Psoas muscle (tissue), 8 donors: ENCODE results near the gene FGF9. TPM values are rescaled to one million over a fixed set of nuclear protein-coding genes. Genes with fewer than 3 reads are reported as not detected.

Source experiments
- ATAC-seq, 4 donors: fragments of 200-7000 bp; cut with Tn5 transposase; one replicate each; pipeline ENCODE4 v1.9.1; 2020; ENCODE audit warnings: moderate library complexity in 3 of 4, mild to moderate bottlenecking in 2 of 4
- DNase-seq, 2 donors: peaks; one replicate each; pipeline ENCODE4 v3.0.0-alpha.2; 2020
- H3K27ac ChIP-seq: fragments of 200-600 bp; one replicate; pipeline ENCODE4 v1.8.0; 2022
- H3K27me3 ChIP-seq, 3 donors: fragments of 200-600 bp in 1 of 3; one replicate each; pipeline versions ENCODE4 v1.6.1 to v1.8.0; 2013 to 2022; ENCODE audit warnings: low read length in 2 of 3, mild to moderate bottlenecking in 2 of 3, moderate library complexity in 1 of 3; ENCODE audit not compliant: insufficient read depth in 3 of 3
- H3K36me3 ChIP-seq, 2 donors: fragments of 200-600 bp in 1 of 2; one replicate each; pipeline versions ENCODE4 v1.6.1 to v1.8.0; 2013 to 2022; ENCODE audit warnings: low read depth in 1 of 2, mild to moderate bottlenecking in 1 of 2, moderate library complexity in 1 of 2; ENCODE audit not compliant: insufficient read depth in 1 of 2
- H3K4me1 ChIP-seq: fragments of 200-600 bp; one replicate; pipeline ENCODE4 v1.8.0; 2022
- H3K4me3 ChIP-seq: fragments of 200-600 bp; one replicate; pipeline ENCODE4 v1.8.0; 2022; ENCODE audit warnings: mild to moderate bottlenecking
- H3K9me3 ChIP-seq: fragments of 200-600 bp; one replicate; pipeline ENCODE4 v1.8.0; 2022
- CTCF ChIP-seq: fragments of 200-600 bp; IDR thresholded peaks from one replicate; pipeline ENCODE4 v1.8.0; 2022; ENCODE audit warnings: antibody characterized with exemption
- WGBS, 3 donors: extraction: QIAGEN DNeasy Blood & Tissue Kit; methylation state at CpG; one replicate each; pipeline versions ENCODE4 v1.1.6 to v1.1.7; 2013; 5-methylcytosine and 5-hydroxymethylcytosine counted together
- intact Hi-C, 2 donors: fragments of 100-400 bp; cut with DNase I; formaldehyde crosslinking; loops; one replicate each; pipeline versions ENCODE4 v1.11.0 to v1.14.2; 2022
- polyA plus RNA-seq, 3 donors: library from polyadenylated mRNA; stranded (reverse); fragments of 200-250 nt; gene quantifications; one replicate each; pipeline ENCODE4 v1.2.3, GENCODE V29; 2013
- total RNA-seq, 4 donors: library from RNA; stranded (reverse); fragmentation: NEBNext Ultra II Directional in 2 of 4; extraction: Animal tissue kit (Norgen Biotek cat#: 25700) in 2 of 4; gene quantifications; one replicate each; pipeline versions ENCODE4 v1.2.1 to v1.2.4, GENCODE V29; 2021 to 2023
- donor health status: healthy with polysubstance abuse.
- donor health status: DM: no; HTN: no; CAD: no; lungs with moderate emphysema.
- donor health status: Bipolar disorder and iron deficiency.
- donor health status: healthy.
- donor health status: DM: yes; HTN: yes; CAD: no.
- donor health status: DM: no; HTN: no; CAD: no.
- donor health status: DM: no; HTN: no; CAD: no.
- donor health status: DM: yes; HTN: yes; CAD: no.

FGF9 gene
- total and polyA plus RNA-seq, 7 donors: 0.69 to 1.7 (median 1.2) TPM

GRCh38 chr13:21675095-21675991, 4.5 kb downstream of the FGF9 start:
- WGBS, 3 donors: 2 to 5% (median 3%) methylated on average over 30 to 62 of the region's 62 CpGs
- DNase-seq (peak; percentile 43 to 57), ATAC-seq (peak; percentile 40 to 42 (median 40))
- Histone ChIP-seq H3K4me1 (peaks cover 12% of the 10 kb centered on the region), H3K9me3 (no peaks in the 10 kb centered on the region), H3K27ac (peak overlapping the region; percentile 76), H3K36me3 (no peaks in the 10 kb centered on the region), H3K4me3 (peak overlapping the region; percentile 79), H3K27me3 (peaks cover 0 to 49% (median 8%) of the 10 kb centered on the region in 3 donors)
- intact Hi-C loops: no loop called here
- no peak for TF ChIP-seq CTCF

GRCh38 chr13:21676611-21677021, 5.7 kb downstream of the FGF9 start:
- Histone ChIP-seq H3K27me3 (peaks cover 0 to 47% (median 8%) of the 10 kb centered on the region in 3 donors), H3K27ac (peak overlapping the region; percentile 60), H3K36me3 (no peaks in the 10 kb centered on the region), H3K4me1 (peaks cover 9% of the 10 kb centered on the region), H3K9me3 (no peaks in the 10 kb centered on the region), H3K4me3 (no peak overlapping the region)
- intact Hi-C loops: no loop called here
- ATAC-seq (no peak), DNase-seq (peak in 1 of 2 donors; percentile 24)
- TF ChIP-seq CTCF: no peak
- WGBS, 3 donors: 63 to 74% (median 64%) methylated on average over 6 of the region's 6 CpGs

- no peak for TF ChIP-seq CTCF
- Histone ChIP-seq H3K4me1 (peaks cover 4% of the 10 kb centered on the region), H3K9me3 (no peaks in the 10 kb centered on the region), H3K36me3 (no peaks in the 10 kb centered on the region), H3K4me3 (no peak overlapping the region), H3K27ac (peak overlapping the region; percentile 60), H3K27me3 (peaks cover 0 to 42% (median 8%) of the 10 kb centered on the region in 3 donors)
- ATAC-seq (peak in 3 of 4 donors; percentile 39 to 66 (median 54)), DNase-seq (no peak)
- 35 to 65% (median 49%) methylated on average over 3 of the region's 3 CpGs for WGBS, 3 donors
- intact Hi-C loops: no loop called here
Observed at GRCh38 chr13:21677075-21677623, 6.3 kb downstream of the FGF9 start.

GRCh38 chr13:21683034-21683733, 12.3 kb downstream of the FGF9 start:
- H3K4me3 ChIP-seq: peak overlapping the region; percentile 22
- intact Hi-C loops: loop anchor here in 1 of 2 donors (2.0 kb wide), 1 partner anchor 78 kb away; no protein-coding TSS in a partner anchor
- H3K9me3 ChIP-seq: no peaks in the 10 kb centered on the region
- peak in 1 of 2 donors; percentile 26 for DNase-seq
- WGBS, 3 donors: 45 to 54% (median 49%) methylated on average over 6 of the region's 6 CpGs
- H3K27ac ChIP-seq: peak overlapping the region; percentile 76
- H3K27me3 ChIP-seq: no peaks in the 10 kb centered on the region
- peak; percentile 83 to 95 (median 94) for ATAC-seq
- H3K4me1 ChIP-seq: no peaks in the 10 kb centered on the region
- TF ChIP-seq CTCF: no peak
- no peaks in the 10 kb centered on the region for H3K36me3 ChIP-seq
